PC-9 (cell line): ENCODE data around the gene CYBB. TPM values are rescaled to one million over a fixed set of nuclear protein-coding genes. Genes with fewer than 3 reads are reported as not detected.

Experiments used
- BruUV-seq: library from RNA; stranded (reverse); fragments of 400-500 nt; replicated peaks from 2 replicates; lab custom pipeline; 2021; lab: Mats Ljungman, UMichigan
- CTCF ChIA-PET: fragments of 300-600 bp; sonication (Branson Sonifier 250); formaldehyde crosslinking; loops from one replicate; lab custom pipeline; 2022; ENCODE audit warnings: antibody characterized with exemption; lab: Charles Lee
- POLR2A ChIA-PET: fragments of 300-600 bp; sonication (Branson Sonifier 250); formaldehyde crosslinking; loops from one replicate; lab custom pipeline; 2022; ENCODE audit warnings: antibody characterized with exemption; ENCODE audit not compliant: unreplicated experiment; lab: Charles Lee
- DNase-seq, 2 experiments: peaks; one replicate each; pipeline versions ENCODE4 v3.0.0 to v3.0.0-alpha.2; 2015 to 2022; ENCODE audit warnings: mixed read lengths in 1 of 2
- H2AFZ ChIP-seq: fragments of 200-600 bp; sonication (generic); 2 replicates; pipeline ENCODE4 v1.8.1; 2017; ENCODE audit warnings: antibody characterized with exemption
- H3F3A ChIP-seq: fragments of 200-600 bp; sonication (generic); 2 replicates; pipeline ENCODE4 v1.8.1; 2017; ENCODE audit warnings: antibody characterized with exemption, mild to moderate bottlenecking, low read depth; ENCODE audit not compliant: insufficient read depth
- H3K27ac ChIP-seq: fragments of 200-600 bp; sonication (generic); 2 replicates; pipeline ENCODE4 v1.6.1; 2016; ENCODE audit warnings: mixed run types
- H3K27me3 ChIP-seq: fragments of 200-600 bp; sonication (generic); 2 replicates; pipeline ENCODE4 v1.6.1; 2016; ENCODE audit warnings: low read depth, mixed run types; ENCODE audit not compliant: insufficient read depth
- H3K36me3 ChIP-seq: fragments of 200-600 bp; sonication (generic); 2 replicates; pipeline ENCODE4 v1.6.1; 2016; ENCODE audit warnings: low read depth, mixed run types
- H3K4me1 ChIP-seq: fragments of 200-600 bp; sonication (generic); replicated peaks from 2 replicates; pipeline ENCODE4 v1.6.1; 2016; ENCODE audit warnings: mixed run types; ENCODE audit not compliant: insufficient read depth
- H3K4me2 ChIP-seq: fragments of 200-600 bp; sonication (generic); 2 replicates; pipeline ENCODE4 v1.6.1; 2017; ENCODE audit warnings: mixed run types
- H3K4me3 ChIP-seq: fragments of 200-600 bp; sonication (generic); 2 replicates; pipeline ENCODE4 v1.6.1; 2016; ENCODE audit warnings: mixed run types
- H3K79me2 ChIP-seq: fragments of 200-600 bp; sonication (generic); 2 replicates; pipeline ENCODE4 v1.6.1; 2017; ENCODE audit warnings: low read depth, mixed run types
- H3K9me2 ChIP-seq: fragments of 200-600 bp; sonication (generic); 2 replicates; pipeline ENCODE4 v1.8.1; 2017; ENCODE audit warnings: mild to moderate bottlenecking; ENCODE audit not compliant: insufficient read depth
- H3K9me3 ChIP-seq: fragments of 200-600 bp; sonication (generic); 2 replicates; pipeline ENCODE4 v1.8.1; 2016; ENCODE audit warnings: low read depth; ENCODE audit not compliant: insufficient read depth
- H4K20me1 ChIP-seq: fragments of 200-600 bp; sonication (generic); 2 replicates; pipeline ENCODE4 v1.8.1; 2017; ENCODE audit not compliant: insufficient read depth
- EZH2 ChIP-seq: fragments of 200-600 bp; sonication (generic); IDR thresholded peaks from 2 replicates; pipeline ENCODE4 v1.8.0; 2017; ENCODE audit warnings: antibody characterized with exemption, low read depth
- intact Hi-C: fragments of 100-400 bp; cut with micrococcal nuclease; formaldehyde crosslinking; loops from one replicate; pipeline ENCODE4 v1.10.0; 2022; ENCODE audit not compliant: unreplicated experiment
- total RNA-seq: library from RNA; stranded (reverse); gene quantifications from 2 replicates; pipeline ENCODE4 v1.2.3, GENCODE V29; 2021
- TF ChIP-seq, protein P1 (sequence below): fragments of 200-600 bp; sonication (generic); conservative IDR thresholded peaks from 2 replicates; pipeline ENCODE4 v1.6.1; 2017; ENCODE audit warnings: mixed run types, antibody characterized with exemption, mild to moderate bottlenecking, moderate library complexity

Gene CYBB
- total RNA-seq, 1 experiment from 2014 or later, result 0.31 TPM

DNA sequence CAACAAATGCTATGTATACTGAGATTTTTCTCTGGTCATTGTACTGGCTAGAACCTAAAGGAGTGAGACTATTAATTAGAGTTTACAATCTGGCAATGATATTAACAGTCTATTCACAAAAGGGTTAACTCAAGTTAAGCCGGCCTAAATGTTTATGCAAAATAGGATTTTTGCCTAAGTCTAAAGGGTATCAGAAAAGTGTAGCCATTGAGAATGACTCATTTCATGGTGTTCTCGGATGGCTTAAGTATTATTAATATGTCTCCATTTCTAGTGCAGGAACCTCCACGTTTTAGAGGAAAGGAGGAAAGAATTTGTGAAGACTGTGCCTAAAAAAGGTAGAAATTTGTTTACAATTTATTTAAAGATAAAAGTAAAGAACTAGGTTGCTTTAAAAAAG is 37.7 kb downstream of the CYBB start:
- H3K27me3 ChIP-seq, result no peaks in the 10 kb centered on the region
- no peaks in the 10 kb centered on the region for H4K20me1 ChIP-seq
- H3K27ac ChIP-seq, result no peak overlapping the region
- POLR2A ChIA-PET, result no interaction called here
- no peaks in the 10 kb centered on the region for H3F3A ChIP-seq
- no peaks in the 10 kb centered on the region for H3K9me3 ChIP-seq
- H3K36me3 ChIP-seq, result no peaks in the 10 kb centered on the region
- intact Hi-C loops, result no loop called here
- CTCF ChIA-PET, result no interaction called here
- H3K79me2 ChIP-seq, result no peaks in the 10 kb centered on the region
- no peak overlapping the region for H3K4me3 ChIP-seq
- TF ChIP-seq, protein P1, sequence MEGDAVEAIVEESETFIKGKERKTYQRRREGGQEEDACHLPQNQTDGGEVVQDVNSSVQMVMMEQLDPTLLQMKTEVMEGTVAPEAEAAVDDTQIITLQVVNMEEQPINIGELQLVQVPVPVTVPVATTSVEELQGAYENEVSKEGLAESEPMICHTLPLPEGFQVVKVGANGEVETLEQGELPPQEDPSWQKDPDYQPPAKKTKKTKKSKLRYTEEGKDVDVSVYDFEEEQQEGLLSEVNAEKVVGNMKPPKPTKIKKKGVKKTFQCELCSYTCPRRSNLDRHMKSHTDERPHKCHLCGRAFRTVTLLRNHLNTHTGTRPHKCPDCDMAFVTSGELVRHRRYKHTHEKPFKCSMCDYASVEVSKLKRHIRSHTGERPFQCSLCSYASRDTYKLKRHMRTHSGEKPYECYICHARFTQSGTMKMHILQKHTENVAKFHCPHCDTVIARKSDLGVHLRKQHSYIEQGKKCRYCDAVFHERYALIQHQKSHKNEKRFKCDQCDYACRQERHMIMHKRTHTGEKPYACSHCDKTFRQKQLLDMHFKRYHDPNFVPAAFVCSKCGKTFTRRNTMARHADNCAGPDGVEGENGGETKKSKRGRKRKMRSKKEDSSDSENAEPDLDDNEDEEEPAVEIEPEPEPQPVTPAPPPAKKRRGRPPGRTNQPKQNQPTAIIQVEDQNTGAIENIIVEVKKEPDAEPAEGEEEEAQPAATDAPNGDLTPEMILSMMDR, result no peak
- TF ChIP-seq EZH2, result no peak
- BruUV-seq, result no TSS peak
- H3K4me2 ChIP-seq, result no peak overlapping the region
- H3K9me2 ChIP-seq, result no peaks in the 10 kb centered on the region
- no peak for DNase-seq
- H3K4me1 ChIP-seq, result no peaks in the 10 kb centered on the region
- H2AFZ ChIP-seq, result no peak overlapping the region

DNA sequence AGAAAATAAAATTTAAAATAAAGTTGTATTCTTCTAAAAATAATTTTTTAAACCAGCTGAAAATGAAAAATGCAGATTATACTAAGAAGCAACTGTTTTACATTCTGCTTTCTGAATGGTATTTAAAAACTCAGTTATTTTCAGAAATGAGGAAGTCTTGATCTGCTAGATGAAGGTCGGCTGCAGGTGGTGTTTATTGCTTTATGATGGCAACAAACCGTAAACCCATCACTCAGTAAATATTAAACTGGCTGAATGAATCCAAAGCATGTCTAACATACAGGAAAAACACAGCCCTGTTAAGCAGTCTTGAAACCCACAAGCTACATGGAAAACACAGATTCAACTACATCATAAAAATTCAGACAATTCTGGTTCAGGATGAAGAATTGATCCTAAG is 38.2 kb downstream of the CYBB start:
- no peaks in the 10 kb centered on the region for H3K36me3 ChIP-seq
- H3K79me2 ChIP-seq, result no peaks in the 10 kb centered on the region
- H3K27me3 ChIP-seq, result no peaks in the 10 kb centered on the region
- ChIA-PET CTCF (no interaction called here), POLR2A (no interaction called here)
- no peaks in the 10 kb centered on the region for H4K20me1 ChIP-seq
- TF ChIP-seq, protein P1, result no peak
- TF ChIP-seq EZH2, result no peak
- H3K4me3 ChIP-seq, result no peak overlapping the region
- no peaks in the 10 kb centered on the region for H3K4me1 ChIP-seq
- intact Hi-C loops, result no loop called here
- no peaks in the 10 kb centered on the region for H3K9me2 ChIP-seq
- DNase-seq, result no peak
- no TSS peak for BruUV-seq
- no peaks in the 10 kb centered on the region for H3K9me3 ChIP-seq
- no peak overlapping the region for H3K27ac ChIP-seq
- H3F3A ChIP-seq, result no peaks in the 10 kb centered on the region
- H3K4me2 ChIP-seq, result no peak overlapping the region
- no peak overlapping the region for H2AFZ ChIP-seq

DNA sequence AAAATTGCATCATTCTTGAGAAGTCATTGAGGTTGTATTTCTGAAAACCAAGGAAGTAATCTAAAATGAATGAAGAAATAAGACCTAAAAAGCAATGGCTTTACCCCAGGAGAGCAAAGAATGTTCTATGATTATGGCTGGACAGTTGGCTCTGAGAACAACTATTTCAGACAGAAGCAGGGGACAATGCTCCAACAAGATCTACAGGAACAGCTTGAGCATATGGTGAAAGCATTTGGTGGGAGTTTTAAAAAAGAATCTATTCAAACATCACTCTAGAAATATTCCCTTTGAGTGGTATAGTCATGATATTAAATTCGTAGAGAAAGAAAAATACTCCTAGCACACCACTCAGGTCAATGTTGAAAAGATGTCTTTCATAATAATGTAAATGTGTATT is 40.8 kb downstream of the CYBB start:
- H3K36me3 ChIP-seq, result no peaks in the 10 kb centered on the region
- no peaks in the 10 kb centered on the region for H3K9me3 ChIP-seq
- no peak overlapping the region for H2AFZ ChIP-seq
- no peaks in the 10 kb centered on the region for H3K27me3 ChIP-seq
- no peaks in the 10 kb centered on the region for H3K9me2 ChIP-seq
- ChIA-PET POLR2A (no interaction called here), CTCF (no interaction called here)
- no peaks in the 10 kb centered on the region for H3K79me2 ChIP-seq
- H3K4me2 ChIP-seq, result no peak overlapping the region
- no TSS peak for BruUV-seq
- no peak overlapping the region for H3K4me3 ChIP-seq
- no peak overlapping the region for H3K27ac ChIP-seq
- DNase-seq, result no peak
- TF ChIP-seq, protein P1, result no peak
- TF ChIP-seq EZH2, result no peak
- intact Hi-C loops, result no loop called here
- no peaks in the 10 kb centered on the region for H3K4me1 ChIP-seq
- no peaks in the 10 kb centered on the region for H3F3A ChIP-seq
- no peaks in the 10 kb centered on the region for H4K20me1 ChIP-seq
